Upper lobe of left lung (tissue), 4 donors: ENCODE results near the gene SURF4.

Experiments used
- CTCF ChIP-seq, 6 experiments: fragments of 450-650 bp in 4 of 6; fragments of 200-600 bp in 2 of 6; sonication (generic) in 2 of 6; IDR thresholded peaks; one replicate each; pipeline ENCODE4 v1.5.1; 2016 to 2019; ENCODE audit warnings: antibody characterized with exemption in 6 of 6
- EP300 ChIP-seq, 4 donors: sonication (generic); formaldehyde crosslinking; IDR thresholded peaks; one replicate each; pipeline ENCODE4 v1.5.1; 2017; ENCODE audit warnings: antibody characterized with exemption in 4 of 4, control low read depth in 2 of 4
- POLR2A ChIP-seq, 4 donors: fragments of 450-650 bp; IDR thresholded peaks; one replicate each; pipeline ENCODE4 v1.5.1; 2016 to 2017; ENCODE audit warnings: antibody characterized with exemption in 4 of 4, mild to moderate bottlenecking in 2 of 4

- no peak for TF ChIP-seq CTCF (IDR thresholded peaks at IDR 0.05)
- no peak for TF ChIP-seq EP300 (IDR thresholded peaks at IDR 0.05)
- no peak for TF ChIP-seq POLR2A (IDR thresholded peaks at IDR 0.05)
These were observed 2.6 kb upstream of the SURF4 start for GRCh38 chr9:133378408-133378962.
